Tibial nerve (tissue), 4 donors: ENCODE measurements around the gene DLK1. TPM values are rescaled to one million over a fixed set of nuclear protein-coding genes. Genes with fewer than 3 reads are reported as not detected.

Experiments used
- DNase-seq, 2 donors: peaks; one replicate each; pipeline ENCODE4 v3.0.0-alpha.2; 2019; ENCODE audit warnings: low spot score in 2 of 2
- H3K27ac ChIP-seq, 4 donors: fragments of 200-600 bp; sonication (generic) in 3 of 4; one replicate each; pipeline ENCODE4 v1.5.1; 2017 to 2019; ENCODE audit warnings: mild to moderate bottlenecking in 1 of 4
- H3K27me3 ChIP-seq, 2 donors: fragments of 200-600 bp; sonication (generic) in 1 of 2; one replicate each; pipeline versions ENCODE4 v1.5.1 to v1.6.0; 2017 to 2019
- H3K36me3 ChIP-seq, 3 donors: fragments of 200-600 bp; sonication (generic); one replicate each; pipeline ENCODE4 v1.5.1; 2018 to 2019
- H3K4me1 ChIP-seq, 4 donors: fragments of 200-600 bp; sonication (generic) in 3 of 4; one replicate each; pipeline ENCODE4 v1.5.1; 2017 to 2019
- H3K4me3 ChIP-seq, 4 donors: fragments of 200-600 bp; sonication (generic) in 3 of 4; one replicate each; pipeline ENCODE4 v1.5.1; 2017 to 2019; ENCODE audit warnings: mild to moderate bottlenecking in 1 of 4, moderate library complexity in 1 of 4
- H3K9me3 ChIP-seq, 4 donors: fragments of 200-600 bp; sonication (generic) in 3 of 4; one replicate each; pipeline ENCODE4 v1.5.1; 2017 to 2019
- CTCF ChIP-seq, 5 experiments: fragments of 200-600 bp in 3 of 5; fragments of 450-650 bp in 2 of 5; sonication (generic) in 3 of 5; IDR thresholded peaks; one replicate each; pipeline ENCODE4 v1.5.1; 2016 to 2019; ENCODE audit warnings: antibody characterized with exemption in 5 of 5, mild to moderate bottlenecking in 3 of 5, moderate library complexity in 2 of 5
- EP300 ChIP-seq, 2 donors: sonication (generic); formaldehyde crosslinking; IDR thresholded peaks; one replicate each; pipeline ENCODE4 v1.6.1; 2017; ENCODE audit warnings: antibody characterized with exemption in 2 of 2, mild to moderate bottlenecking in 1 of 2
- POLR2A ChIP-seq, 2 donors: fragments of 450-650 bp; IDR thresholded peaks; one replicate each; pipeline ENCODE4 v1.6.1; 2017; ENCODE audit warnings: antibody characterized with exemption in 2 of 2, mild to moderate bottlenecking in 2 of 2, moderate library complexity in 2 of 2
- WGBS, 2 donors: methylation state at CpG; one replicate each; pipeline ENCODE4 v1.1.5; 2018; 5-methylcytosine and 5-hydroxymethylcytosine counted together
- total RNA-seq, 4 donors: library from RNA; depleted of rRNA; stranded (reverse); fragments of >200 nt; gene quantifications; one replicate each; pipeline ENCODE4 v1.1.0, GENCODE V29; 2016

Gene DLK1
- total RNA-seq, 4 donors from 2014 or later: not detected

GRCh38 chr14:100762901-100763300, 36.2 kb downstream of the DLK1 start:
- DNase-seq: no peak

GRCh38 chr14:100764471-100765115, 37.9 kb downstream of the DLK1 start:
- Histone ChIP-seq H3K27me3 (no peaks in the 10 kb centered on the region), H3K9me3 (no peaks in the 10 kb centered on the region), H3K4me3 (no peak overlapping the region), H3K27ac (no peak overlapping the region), H3K36me3 (no peaks in the 10 kb centered on the region), H3K4me1 (no peaks in the 10 kb centered on the region)
- DNase-seq: no peak
- no peak for TF ChIP-seq CTCF (IDR thresholded peaks at IDR 0.05)
- TF ChIP-seq EP300 (IDR thresholded peaks at IDR 0.05): no peak
- TF ChIP-seq POLR2A (IDR thresholded peaks at IDR 0.05): no peak
- WGBS, 2 donors: 76 to 77% methylated on average over 7 of the region's 7 CpGs

More at GRCh38 chr14:100762901-100763300, 36.2 kb downstream of the DLK1 start:
- H3K27me3 ChIP-seq: no peaks in the 10 kb centered on the region
- no peak for TF ChIP-seq POLR2A (IDR thresholded peaks at IDR 0.05)
- TF ChIP-seq CTCF (IDR thresholded peaks at IDR 0.05): no peak
- no peak for TF ChIP-seq EP300 (IDR thresholded peaks at IDR 0.05)
- WGBS, 2 donors: 88 to 91% methylated on average over 8 of the region's 8 CpGs
- H3K36me3 ChIP-seq: no peaks in the 10 kb centered on the region
- no peak overlapping the region for H3K4me3 ChIP-seq
- no peaks in the 10 kb centered on the region for H3K9me3 ChIP-seq
- H3K4me1 ChIP-seq: no peaks in the 10 kb centered on the region
- H3K27ac ChIP-seq: no peak overlapping the region

- WGBS, 2 donors: 90 to 93% methylated on average over 2 of the region's 2 CpGs
- Histone ChIP-seq H3K4me1 (no peaks in the 10 kb centered on the region), H3K4me3 (no peak overlapping the region), H3K27me3 (no peaks in the 10 kb centered on the region), H3K27ac (no peak overlapping the region), H3K36me3 (no peaks in the 10 kb centered on the region), H3K9me3 (no peaks in the 10 kb centered on the region)
- no peak for DNase-seq
- no peak for TF ChIP-seq CTCF (IDR thresholded peaks at IDR 0.05)
Observed at GRCh38 chr14:100765296-100765695, 38.6 kb downstream of the DLK1 start.

- DNase-seq: no peak
- 89 to 92% methylated on average over 6 to 7 of the region's 7 CpGs for WGBS, 2 donors
Observed at GRCh38 chr14:100765991-100766390, 39.3 kb downstream of the DLK1 start.

More at GRCh38 chr14:100765991-100766390, 39.3 kb downstream of the DLK1 start:
- H3K4me1 ChIP-seq: no peaks in the 10 kb centered on the region
- no peak overlapping the region for H3K4me3 ChIP-seq
- H3K9me3 ChIP-seq: peaks cover 0 to 3% (median 0%) of the 10 kb centered on the region in 4 donors
- H3K36me3 ChIP-seq: no peaks in the 10 kb centered on the region
- TF ChIP-seq EP300 (IDR thresholded peaks at IDR 0.05): no peak
- TF ChIP-seq POLR2A (IDR thresholded peaks at IDR 0.05): no peak
- TF ChIP-seq CTCF (IDR thresholded peaks at IDR 0.05): no peak
- no peak overlapping the region for H3K27ac ChIP-seq
- H3K27me3 ChIP-seq: no peaks in the 10 kb centered on the region
